Astrocyte (in vitro differentiated cells and primary cell): ENCODE results near the gene PDP2. TPM values are rescaled to one million over a fixed set of nuclear protein-coding genes. Genes with fewer than 3 reads are reported as not detected.

ENCODE experiments used
- DNase-seq: peaks from one replicate; pipeline ENCODE4 v3.0.0-alpha.2; 2010; ENCODE audit warnings: low read depth
- FAIRE-seq: peaks from 2 replicates; lab custom pipeline; 2011; peaks lifted over from hg19 to GRCh38; lab: Jason Lieb, UNC
- H2AFZ ChIP-seq: 2 replicates; pipeline ENCODE4 v1.6.0; 2012; ENCODE audit warnings: low read depth, low read length, inconsistent platforms
- H3K27ac ChIP-seq: 2 replicates; pipeline ENCODE4 v1.5.1; 2011; ENCODE audit warnings: low read depth, low read length, inconsistent platforms
- H3K27me3 ChIP-seq: 2 replicates; pipeline ENCODE4 v1.6.0; 2011; ENCODE audit warnings: low read length, inconsistent platforms; ENCODE audit not compliant: insufficient read depth
- H3K36me3 ChIP-seq: 2 replicates; pipeline ENCODE4 v1.5.1; 2011; ENCODE audit warnings: low read length, inconsistent platforms; ENCODE audit not compliant: insufficient read depth
- H3K4me1 ChIP-seq: 2 replicates; pipeline ENCODE4 v1.5.1; 2011; ENCODE audit warnings: low read length, inconsistent platforms; ENCODE audit not compliant: insufficient read depth
- H3K4me2 ChIP-seq: 2 replicates; pipeline ENCODE4 v1.6.0; 2012; ENCODE audit warnings: low read length, inconsistent platforms
- H3K4me3 ChIP-seq: 2 replicates; pipeline ENCODE4 v1.5.1; 2011; ENCODE audit warnings: low read depth, mild to moderate bottlenecking, low read length, inconsistent platforms; ENCODE audit not compliant: insufficient read depth
- H3K79me2 ChIP-seq: 2 replicates; pipeline ENCODE4 v1.6.0; 2012; ENCODE audit warnings: mild to moderate bottlenecking, low read length, inconsistent platforms; ENCODE audit not compliant: insufficient read depth
- H3K9ac ChIP-seq: 2 replicates; pipeline ENCODE4 v1.6.0; 2012; ENCODE audit warnings: mild to moderate bottlenecking, low read length, inconsistent platforms
- H3K9me3 ChIP-seq: 2 replicates; pipeline ENCODE4 v1.5.1; 2012; ENCODE audit warnings: low read depth, mild to moderate bottlenecking, low read length, inconsistent platforms; ENCODE audit not compliant: insufficient read depth
- H4K20me1 ChIP-seq: 2 replicates; pipeline ENCODE4 v1.6.0; 2012; ENCODE audit warnings: low read length, inconsistent platforms; ENCODE audit not compliant: insufficient read depth
- H3K27ac Mint-ChIP-seq: one replicate; pipeline ENCODE4 v1.8.0; 2021; ENCODE audit warnings: mild to moderate bottlenecking, mixed read lengths; ENCODE audit not compliant: unreplicated experiment
- H3K27me3 Mint-ChIP-seq: one replicate; pipeline ENCODE4 v1.8.0; 2021; ENCODE audit warnings: low read depth, mixed read lengths; ENCODE audit not compliant: unreplicated experiment
- H3K36me3 Mint-ChIP-seq: one replicate; pipeline ENCODE4 v1.8.0; 2021; ENCODE audit warnings: low read depth, mixed read lengths; ENCODE audit not compliant: unreplicated experiment
- H3K4me1 Mint-ChIP-seq: one replicate; pipeline ENCODE4 v1.8.0; 2021; ENCODE audit warnings: low read depth, mixed read lengths; ENCODE audit not compliant: unreplicated experiment
- H3K4me3 Mint-ChIP-seq: one replicate; pipeline ENCODE4 v1.8.0; 2021; ENCODE audit warnings: mild to moderate bottlenecking, moderate library complexity, mixed read lengths; ENCODE audit not compliant: unreplicated experiment
- H3K9me3 Mint-ChIP-seq: one replicate; pipeline ENCODE4 v1.8.0; 2021; ENCODE audit warnings: mild to moderate bottlenecking, mixed read lengths; ENCODE audit not compliant: unreplicated experiment
- CTCF ChIP-seq: IDR thresholded peaks from 2 replicates; pipeline ENCODE4 v1.5.1; 2011; ENCODE audit warnings: low read depth, mild to moderate bottlenecking, inconsistent platforms, low read length, moderate library complexity; ENCODE audit not compliant: insufficient read depth
- EZH2 ChIP-seq: IDR thresholded peaks from 2 replicates; pipeline ENCODE4 v1.6.1; 2012; ENCODE audit warnings: mild to moderate bottlenecking, low read length, inconsistent platforms; ENCODE audit not compliant: insufficient read depth
- total RNA-seq: library from RNA; stranded (reverse); gene quantifications from 2 replicates; pipeline ENCODE4 v1.2.1, GENCODE V29; 2021

PDP2 gene
- total RNA-seq, 1 donor from 2014 or later: 16.8 TPM

- Histone ChIP-seq H3K27me3 (peaks cover 11% of the 10 kb centered on the region), H3K27ac (no peak overlapping the region), H3K9me3 (no peaks in the 10 kb centered on the region), H2AFZ (no peak overlapping the region), H3K9ac (no peak overlapping the region), H3K36me3 (no peaks in the 10 kb centered on the region), H4K20me1 (no peaks in the 10 kb centered on the region), H3K4me1 (no peaks in the 10 kb centered on the region), H3K4me2 (no peak overlapping the region), H3K4me3 (no peak overlapping the region), H3K79me2 (no peaks in the 10 kb centered on the region)
- TF ChIP-seq CTCF: no peak
- TF ChIP-seq EZH2: no peak
- Mint-ChIP-seq H3K4me1 (peaks cover 3% of the 10 kb centered on the region), H3K27ac (no peak overlapping the region), H3K9me3 (peaks cover 11% of the 10 kb centered on the region), H3K27me3 (peaks cover 63% of the 10 kb centered on the region), H3K4me3 (no peak overlapping the region), H3K36me3 (peaks cover 4% of the 10 kb centered on the region)
- DNase-seq (no peak), FAIRE-seq (no peak)
Measured at GRCh38 chr16:66911112-66911511, 30.8 kb downstream of the PDP2 start.

GRCh38 chr16:66911801-66912200 is 31.5 kb downstream of the PDP2 start:
- TF ChIP-seq CTCF (no peak), EZH2 (no peak)
- Mint-ChIP-seq H3K27me3 (peaks cover 63% of the 10 kb centered on the region), H3K9me3 (peaks cover 6% of the 10 kb centered on the region), H3K36me3 (peaks cover 4% of the 10 kb centered on the region), H3K4me1 (no peaks in the 10 kb centered on the region), H3K4me3 (no peak overlapping the region), H3K27ac (no peak overlapping the region)
- no peaks in the 10 kb centered on the region for H3K9me3 ChIP-seq
- H4K20me1 ChIP-seq: no peaks in the 10 kb centered on the region
- H3K79me2 ChIP-seq: no peaks in the 10 kb centered on the region
- H2AFZ ChIP-seq: no peak overlapping the region
- no peak overlapping the region for H3K27ac ChIP-seq
- no peak overlapping the region for H3K4me3 ChIP-seq
- H3K4me2 ChIP-seq: no peak overlapping the region
- FAIRE-seq (no peak), DNase-seq (no peak)
- no peak overlapping the region for H3K9ac ChIP-seq
- no peaks in the 10 kb centered on the region for H3K4me1 ChIP-seq
- peaks cover 18% of the 10 kb centered on the region for H3K27me3 ChIP-seq
- no peaks in the 10 kb centered on the region for H3K36me3 ChIP-seq

GRCh38 chr16:66913081-66913480 is 32.8 kb downstream of the PDP2 start:
- Histone ChIP-seq H3K9me3 (no peaks in the 10 kb centered on the region), H3K27ac (no peak overlapping the region), H3K4me3 (no peak overlapping the region), H3K36me3 (no peaks in the 10 kb centered on the region), H4K20me1 (no peaks in the 10 kb centered on the region), H2AFZ (no peak overlapping the region), H3K9ac (no peak overlapping the region), H3K4me1 (no peaks in the 10 kb centered on the region), H3K4me2 (no peak overlapping the region), H3K27me3 (peaks cover 14% of the 10 kb centered on the region), H3K79me2 (no peaks in the 10 kb centered on the region)
- no peak for DNase-seq
- H3K27me3 Mint-ChIP-seq: peaks cover 64% of the 10 kb centered on the region
- no peaks in the 10 kb centered on the region for H3K36me3 Mint-ChIP-seq
- no peak for FAIRE-seq
- peaks cover 7% of the 10 kb centered on the region for H3K9me3 Mint-ChIP-seq
- TF ChIP-seq CTCF (no peak), EZH2 (no peak)
- H3K4me3 Mint-ChIP-seq: no peak overlapping the region
- H3K27ac Mint-ChIP-seq: no peak overlapping the region
- no peaks in the 10 kb centered on the region for H3K4me1 Mint-ChIP-seq
